Adrenal gland (tissue), 12 donors: ENCODE measurements around the gene DMPK. TPM values are rescaled to one million over a fixed set of nuclear protein-coding genes. Genes with fewer than 3 reads are reported as not detected.
A peak's percentile ranks its signal among the peaks of the same experiment; 100 is the strongest.

Experiments
- DNase-seq, 7 donors: peaks; one replicate each; pipeline ENCODE4 v3.0.0-alpha.2; 2019 to 2020
- H3K27ac ChIP-seq, 5 donors: fragments of 200-600 bp; sonication (generic) in 4 of 5; 1 replicate in 3 of 5; 2 replicates in 2 of 5; pipeline versions ENCODE4 v1.5.1 to v1.8.0; 2016 to 2020; ENCODE audit warnings: mild to moderate bottlenecking in 1 of 5
- H3K27me3 ChIP-seq: fragments of 200-600 bp; 2 replicates; pipeline ENCODE4 v1.8.0; 2021
- H3K36me3 ChIP-seq, 2 donors: fragments of 200-600 bp; replicated peaks in 1 of 2; 1 replicate in 1 of 2; 2 replicates in 1 of 2; pipeline versions ENCODE4 v1.5.1 to v1.8.0; 2018 to 2022
- H3K4me1 ChIP-seq, 2 donors: fragments of 200-600 bp; replicated peaks in 1 of 2; 1 replicate in 1 of 2; 2 replicates in 1 of 2; pipeline versions ENCODE4 v1.5.1 to v1.8.0; 2018 to 2021
- H3K4me3 ChIP-seq, 4 donors: fragments of 200-600 bp; sonication (generic) in 3 of 4; one replicate each; pipeline ENCODE4 v1.5.1; 2016 to 2018
- H3K9me3 ChIP-seq, 3 donors: fragments of 200-600 bp; sonication (generic) in 1 of 3; replicated peaks in 1 of 3; 1 replicate in 2 of 3; 2 replicates in 1 of 3; pipeline versions ENCODE4 v1.5.1 to v1.8.0; 2016 to 2021
- POLR2A ChIP-seq, 2 donors: fragments of 450-650 bp; IDR thresholded peaks; one replicate each; pipeline ENCODE4 v1.6.1; 2017; ENCODE audit warnings: antibody characterized with exemption in 2 of 2, mild to moderate bottlenecking in 2 of 2, moderate library complexity in 1 of 2
- WGBS, 4 donors: extraction: QIAGEN DNeasy Blood & Tissue Kit in 2 of 4; methylation state at CpG; one replicate each; pipeline versions ENCODE4 v1.1.5 to v1.1.7; 2013 to 2017; 5-methylcytosine and 5-hydroxymethylcytosine counted together
- intact Hi-C, 2 donors: fragments of 100-400 bp; cut with DNase I; formaldehyde crosslinking; loops; one replicate each; pipeline versions ENCODE4 v1.14.1 to v1.15.0; 2022 to 2023
- polyA plus RNA-seq, 3 donors: library from polyadenylated mRNA; stranded (reverse); fragments of 200-250 nt in 2 of 3; fragments of 350-450 nt in 1 of 3; fragmentation: Illumina TruSeq in 1 of 3; extraction: RNeasy Lipid Tissue Mini Kit (QIAGEN cat#74804) in 1 of 3; gene quantifications; one replicate each; pipeline ENCODE4 v1.2.3, GENCODE V29; 2013 to 2014
- total RNA-seq, 9 donors: library from RNA; depleted of rRNA in 4 of 9; stranded (reverse); fragments of >200 nt in 4 of 9; fragments of 120-200 nt in 1 of 9; fragmentation: NEBNext Ultra II Directional in 1 of 9; extraction: Animal tissue kit (Norgen Biotek cat#: 25700) in 1 of 9; gene quantifications; one replicate each; pipeline versions ENCODE4 v1.1.0 to v1.2.4, GENCODE V29; 2013 to 2023
- TF ChIP-seq, protein P1 (sequence below), 6 experiments: fragments of 450-650 bp in 4 of 6; fragments of 200-600 bp in 2 of 6; sonication (generic) in 1 of 6; IDR thresholded peaks; 1 replicate in 5 of 6; 2 replicates in 1 of 6; pipeline versions ENCODE4 v1.5.1 to v1.8.0; 2016 to 2021; ENCODE audit warnings: antibody characterized with exemption in 6 of 6, mild to moderate bottlenecking in 2 of 6, moderate library complexity in 1 of 6
- donor health status: healthy with polysubstance abuse.
- donor health status: Bipolar disorder and iron deficiency.
- donor health status: DM: yes; HTN: yes; CAD: no.
- donor health status: DM: no; HTN: no; CAD: no.
- donor health status: DM: no; HTN: no; CAD: no.
- donor health status: DM: yes; HTN: yes; CAD: no.

The DMPK gene
- total and polyA plus RNA-seq, 12 donors: 76.8 to 748 (median 129) TPM

DNA sequence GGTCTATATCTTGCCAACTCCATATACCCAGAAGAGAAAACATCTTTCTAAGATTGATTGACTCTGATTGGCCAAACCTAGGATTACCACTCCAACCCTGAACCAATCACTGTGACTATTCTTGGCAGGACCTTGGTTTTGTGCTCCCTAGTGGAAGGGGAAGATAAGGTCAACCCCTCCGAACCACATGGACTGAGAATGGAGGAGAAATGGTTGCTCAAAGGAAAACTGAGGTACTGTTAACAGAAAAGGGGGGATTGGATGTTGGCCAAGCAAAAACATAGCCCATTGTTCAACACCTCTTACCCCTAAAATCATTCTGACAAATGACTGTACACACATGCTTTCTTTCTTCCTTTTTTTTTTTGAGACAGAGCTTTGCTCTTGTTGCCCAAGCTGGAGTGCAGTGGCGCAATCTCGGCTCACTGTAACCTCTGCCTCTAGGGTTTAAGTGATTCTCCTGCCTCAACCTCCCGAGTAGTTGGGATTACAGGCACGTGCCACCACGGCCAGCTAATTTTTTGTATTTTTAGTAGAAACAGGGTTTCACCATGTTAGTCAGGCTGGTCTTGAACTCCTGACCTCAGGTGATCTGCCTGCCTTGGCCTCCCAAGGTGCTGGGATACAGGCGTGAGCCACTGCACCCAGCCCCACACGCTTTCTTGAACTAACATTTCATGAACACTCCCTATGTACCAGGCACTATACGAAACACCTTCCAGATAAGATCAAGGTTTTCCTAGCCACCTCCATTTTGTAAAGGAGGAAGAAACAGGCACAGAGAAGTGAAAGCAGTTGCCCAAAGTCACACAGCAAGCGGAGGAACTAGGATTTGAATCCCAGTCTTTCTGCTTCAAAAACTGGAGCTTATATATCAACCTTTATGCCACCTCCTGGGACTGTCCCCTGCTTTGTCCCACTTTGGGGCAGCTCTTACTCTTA lies 42.5 kb downstream of the DMPK start:
- Histone ChIP-seq H3K9me3 (no peaks in the 10 kb centered on the region), H3K27me3 (no peaks in the 10 kb centered on the region), H3K4me3 (no peak overlapping the region), H3K36me3 (no peaks in the 10 kb centered on the region), H3K4me1 (no peaks in the 10 kb centered on the region), H3K27ac (no peak overlapping the region)
- no peak for DNase-seq
- TF ChIP-seq, protein P1, sequence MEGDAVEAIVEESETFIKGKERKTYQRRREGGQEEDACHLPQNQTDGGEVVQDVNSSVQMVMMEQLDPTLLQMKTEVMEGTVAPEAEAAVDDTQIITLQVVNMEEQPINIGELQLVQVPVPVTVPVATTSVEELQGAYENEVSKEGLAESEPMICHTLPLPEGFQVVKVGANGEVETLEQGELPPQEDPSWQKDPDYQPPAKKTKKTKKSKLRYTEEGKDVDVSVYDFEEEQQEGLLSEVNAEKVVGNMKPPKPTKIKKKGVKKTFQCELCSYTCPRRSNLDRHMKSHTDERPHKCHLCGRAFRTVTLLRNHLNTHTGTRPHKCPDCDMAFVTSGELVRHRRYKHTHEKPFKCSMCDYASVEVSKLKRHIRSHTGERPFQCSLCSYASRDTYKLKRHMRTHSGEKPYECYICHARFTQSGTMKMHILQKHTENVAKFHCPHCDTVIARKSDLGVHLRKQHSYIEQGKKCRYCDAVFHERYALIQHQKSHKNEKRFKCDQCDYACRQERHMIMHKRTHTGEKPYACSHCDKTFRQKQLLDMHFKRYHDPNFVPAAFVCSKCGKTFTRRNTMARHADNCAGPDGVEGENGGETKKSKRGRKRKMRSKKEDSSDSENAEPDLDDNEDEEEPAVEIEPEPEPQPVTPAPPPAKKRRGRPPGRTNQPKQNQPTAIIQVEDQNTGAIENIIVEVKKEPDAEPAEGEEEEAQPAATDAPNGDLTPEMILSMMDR (IDR thresholded peaks at IDR 0.05): no peak
- no peak for TF ChIP-seq POLR2A (IDR thresholded peaks at IDR 0.05)
- 72 to 81% (median 75%) methylated on average over 10 of the region's 10 CpGs for WGBS, 4 donors
- intact Hi-C loops: no loop called here

- intact Hi-C loops: no loop called here
- 86 to 94% (median 91%) methylated on average over 12 to 59 of the region's 59 CpGs for WGBS, 4 donors
These were observed 49.0 kb downstream of the DMPK start, which contains the start of gene MEIOSIN for GRCh38 chr19:45733160-45733810. Gene MEIOSIN (plus strand): TSS chr19:45733439. CDS start chr19:45735377, 1,938 bp downstream.

DNA sequence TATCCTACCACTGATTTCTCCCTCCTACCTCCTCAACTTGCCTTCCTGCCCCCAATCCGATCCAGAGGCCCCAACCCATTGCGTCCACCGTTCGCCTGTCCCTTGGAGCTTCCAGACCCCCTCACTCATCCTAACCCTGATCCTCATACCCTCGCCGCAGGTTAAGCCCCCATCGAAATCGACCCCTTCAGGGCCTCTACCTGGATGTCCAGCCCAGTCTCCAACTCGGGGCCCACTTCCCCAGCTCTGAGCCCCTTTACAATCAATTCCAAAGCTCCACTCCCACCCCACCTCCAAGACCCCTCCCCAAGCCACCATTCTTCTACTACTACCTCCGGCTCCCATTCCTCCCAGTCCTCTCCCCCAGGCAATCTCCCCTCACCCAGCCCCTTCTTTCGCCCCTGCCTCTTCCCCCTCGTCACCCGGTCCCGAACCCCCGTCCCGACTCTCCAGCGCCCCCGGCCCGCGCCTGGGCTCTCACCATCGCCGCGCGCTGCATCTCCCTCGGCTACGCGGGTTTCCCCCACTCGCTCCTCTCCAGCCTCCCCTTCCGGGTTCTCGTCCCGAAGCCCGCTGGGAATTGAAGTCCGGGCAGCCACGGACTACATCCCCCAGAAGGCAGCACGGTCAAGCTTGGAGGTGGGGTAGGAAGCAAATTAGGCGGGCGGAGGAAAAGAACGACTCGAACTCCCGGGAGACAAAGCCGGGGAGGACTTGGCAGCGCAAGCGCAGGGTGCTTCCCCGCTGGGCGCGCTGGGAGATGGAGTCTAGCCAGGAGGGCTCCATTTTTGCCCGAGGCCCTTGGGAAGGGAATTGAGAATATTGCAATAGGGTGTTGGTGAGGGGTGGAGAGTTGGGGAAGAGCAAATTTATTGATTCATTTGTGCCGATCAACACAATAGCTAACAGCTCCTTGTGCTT lies 51.7 kb downstream of the DMPK start, which contains the start of gene FBXO46:
TSS of gene FBXO46 (minus strand) at position 529 of the 921 bp plus-strand sequence. CDS start 17,401 bp downstream, outside the sequence.
- H3K4me1 ChIP-seq: peaks cover 4 to 22% of the 10 kb centered on the region in 2 donors
- H3K27me3 ChIP-seq: no peaks in the 10 kb centered on the region
- no peaks in the 10 kb centered on the region for H3K9me3 ChIP-seq
- H3K36me3 ChIP-seq: no peaks in the 10 kb centered on the region
- WGBS, 4 donors: 0 to 1% (median 1%) methylated on average over 31 to 48 of the region's 48 CpGs
- intact Hi-C loops: no loop called here
- peak within 1 kb of the TSS in 3 of 5 donors; percentile 44 to 69 (median 50) for H3K27ac ChIP-seq
- peak; percentile 95 to 99 (median 98) for DNase-seq
- peak within 1 kb of the TSS in 3 of 4 donors; percentile 58 to 92 (median 76) for H3K4me3 ChIP-seq
- TF ChIP-seq, protein P1 (IDR thresholded peaks at IDR 0.05): no peak
- TF ChIP-seq POLR2A (IDR thresholded peaks at IDR 0.05): peak in 1 of 2 donors; percentile 72

More at GRCh38 chr19:45733160-45733810, 49.0 kb downstream of the DMPK start, which contains the start of gene MEIOSIN:
- H3K27me3 ChIP-seq: no peaks in the 10 kb centered on the region
- no peaks in the 10 kb centered on the region for H3K36me3 ChIP-seq
- no peak for TF ChIP-seq POLR2A (IDR thresholded peaks at IDR 0.05)
- TF ChIP-seq, protein P1 (IDR thresholded peaks at IDR 0.05): no peak
- DNase-seq: no peak
- H3K4me1 ChIP-seq: peaks cover 0 to 13% of the 10 kb centered on the region in 2 donors
- H3K9me3 ChIP-seq: no peaks in the 10 kb centered on the region
- no peak within 1 kb of the TSS for H3K4me3 ChIP-seq
- H3K27ac ChIP-seq: no peak within 1 kb of the TSS
